ENCODE data around the gene P2RX5. TPM values are rescaled to one million over a fixed set of nuclear protein-coding genes. Genes with fewer than 3 reads are reported as not detected.

The P2RX5 gene
- total and polyA plus RNA-seq, 2 donors (not counting 3 experiments of a cell fraction or from before 2014, with no cell fraction given): 0.19 to 0.22 TPM

DNA sequence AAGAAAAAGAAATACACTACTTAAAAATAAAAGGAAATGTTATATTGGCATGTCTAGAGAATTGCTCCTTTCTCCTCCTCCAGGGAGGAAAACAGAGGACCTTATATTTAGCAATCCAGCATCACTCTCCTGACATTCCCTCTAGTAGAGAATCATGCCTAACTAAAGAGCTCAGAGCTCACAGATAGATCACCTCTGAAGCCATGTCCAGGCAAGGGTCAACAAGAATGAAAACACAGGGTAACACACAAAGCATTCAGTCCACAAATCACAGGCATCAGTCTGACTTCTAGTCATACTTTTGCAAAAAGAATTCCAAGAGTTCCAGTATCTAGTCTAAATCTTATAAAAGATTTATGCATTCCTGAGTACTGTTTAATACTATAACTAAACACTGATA, 23.3 kb upstream of the P2RX5 start:
- Histone ChIP-seq H3K9ac (replicated peaks; ENCODE audit: extremely low read depth, insufficient read depth, low read length) (no peak overlapping the region), H3K9me3 (replicated peaks; ENCODE audit: control insufficient read depth, insufficient read depth, low read length) (no peaks in the 10 kb centered on the region), H3K4me3 (replicated peaks in 1 of 3; ENCODE audit: insufficient read depth in 1 of 3, low read depth in 1 of 3, low read length in 3 of 3) (no peak overlapping the region), H3K4me2 (ENCODE audit: insufficient read depth, low read length) (no peak overlapping the region), H3K9me1 (replicated peaks; ENCODE audit: control insufficient read depth, extremely low read depth, insufficient read depth, low read length) (no peaks in the 10 kb centered on the region), H2AFZ (ENCODE audit: low read depth, low read length) (no peak overlapping the region), H4K20me1 (replicated peaks; ENCODE audit: control insufficient read depth, extremely low read depth, insufficient read depth, low read length) (no peaks in the 10 kb centered on the region), H3K27me3 (ENCODE audit: control insufficient read depth in 2 of 2, insufficient read depth in 2 of 2, low read length in 2 of 2) (no peaks in the 10 kb centered on the region), H3K36me3 (ENCODE audit: control insufficient read depth in 2 of 2, extremely low read depth in 1 of 2, insufficient read depth in 2 of 2, low read length in 2 of 2) (peaks cover 9 to 14% of the 10 kb centered on the region in 2 experiments), H3K79me2 (ENCODE audit: control insufficient read depth, insufficient read depth, low read length) (peaks cover 17% of the 10 kb centered on the region), H3K27ac (ENCODE audit: insufficient read depth, low read depth, low read length) (no peak overlapping the region), H3K4me1 (ENCODE audit: control insufficient read depth, extremely low read depth, insufficient read depth, low read length) (peaks cover 19% of the 10 kb centered on the region)
- no TSS peak for BruUV-seq (replicated peaks)
- dilution Hi-C loops (cut with MboI; ENCODE audit: extremely low pct_ligation_motif_present, low sequenced_read_pairs): no loop called here
- TF ChIP-seq FOS (IDR thresholded peaks at IDR 0.05; ENCODE audit: borderline replicate concordance, insufficient read depth, low read length) (no peak), GATA2 (IDR thresholded peaks at IDR 0.05; ENCODE audit: insufficient read depth, insufficient read length, low read depth, low read length) (no peak), MYC (IDR thresholded peaks at IDR 0.05; ENCODE audit: low read depth, low read length) (no peak), JUN (IDR thresholded peaks at IDR 0.05; ENCODE audit: borderline replicate concordance, insufficient read depth, insufficient read length, low read depth) (no peak), POLR2A (IDR thresholded peaks at IDR 0.05; ENCODE audit: low read depth, low read length) (no peak), EZH2 (IDR thresholded peaks at IDR 0.05; ENCODE audit: borderline replicate concordance, low read depth, low read length, severe bottlenecking) (no peak), POLR2AphosphoS5 (IDR thresholded peaks at IDR 0.05; ENCODE audit: insufficient read depth, low read depth, low read length) (no peak)
- TF ChIP-seq, protein P1, sequence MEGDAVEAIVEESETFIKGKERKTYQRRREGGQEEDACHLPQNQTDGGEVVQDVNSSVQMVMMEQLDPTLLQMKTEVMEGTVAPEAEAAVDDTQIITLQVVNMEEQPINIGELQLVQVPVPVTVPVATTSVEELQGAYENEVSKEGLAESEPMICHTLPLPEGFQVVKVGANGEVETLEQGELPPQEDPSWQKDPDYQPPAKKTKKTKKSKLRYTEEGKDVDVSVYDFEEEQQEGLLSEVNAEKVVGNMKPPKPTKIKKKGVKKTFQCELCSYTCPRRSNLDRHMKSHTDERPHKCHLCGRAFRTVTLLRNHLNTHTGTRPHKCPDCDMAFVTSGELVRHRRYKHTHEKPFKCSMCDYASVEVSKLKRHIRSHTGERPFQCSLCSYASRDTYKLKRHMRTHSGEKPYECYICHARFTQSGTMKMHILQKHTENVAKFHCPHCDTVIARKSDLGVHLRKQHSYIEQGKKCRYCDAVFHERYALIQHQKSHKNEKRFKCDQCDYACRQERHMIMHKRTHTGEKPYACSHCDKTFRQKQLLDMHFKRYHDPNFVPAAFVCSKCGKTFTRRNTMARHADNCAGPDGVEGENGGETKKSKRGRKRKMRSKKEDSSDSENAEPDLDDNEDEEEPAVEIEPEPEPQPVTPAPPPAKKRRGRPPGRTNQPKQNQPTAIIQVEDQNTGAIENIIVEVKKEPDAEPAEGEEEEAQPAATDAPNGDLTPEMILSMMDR (IDR thresholded peaks at IDR 0.05; ENCODE audit: extremely low read depth in 1 of 2, insufficient read depth in 1 of 2, low read depth in 1 of 2, low read length in 2 of 2): no peak
- TF ChIP-seq, protein P2, sequence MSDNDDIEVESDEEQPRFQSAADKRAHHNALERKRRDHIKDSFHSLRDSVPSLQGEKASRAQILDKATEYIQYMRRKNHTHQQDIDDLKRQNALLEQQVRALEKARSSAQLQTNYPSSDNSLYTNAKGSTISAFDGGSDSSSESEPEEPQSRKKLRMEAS (IDR thresholded peaks at IDR 0.05; ENCODE audit: insufficient read depth, insufficient read length): no peak
- CTCF ChIA-PET: interaction anchor here (1.3 to 2.9 kb wide), 2 partner anchors 18 to 37 kb away, joined by 5 to 11 read pairs; no protein-coding TSS in a partner anchor
- POLR2A ChIA-PET: no interaction called here
- FAIRE-seq: peak; percentile 50
- no peak for DNase-seq (ENCODE audit: low read depth, low spot score)
- intact Hi-C loops (cut with micrococcal nuclease): no loop called here

Measured in endothelial cell of umbilical vein (primary cell).